ENCODE results near the gene STXBP3.
A peak's percentile ranks its signal among the peaks of the same experiment; 100 is the strongest.

The STXBP3 gene

GRCh38 chr1:108831225-108831624 is 84.8 kb downstream of the STXBP3 start:
- no peak overlapping the region for H3K14ac ChIP-seq (ENCODE audit: low read length in 2 of 2)
- H3K4me2 ChIP-seq (ENCODE audit: low read length, poor library complexity, severe bottlenecking) = no peak overlapping the region
- no peaks in the 10 kb centered on the region for H3K79me1 ChIP-seq (replicated peaks; ENCODE audit: low read length, poor library complexity, severe bottlenecking)
- no peaks in the 10 kb centered on the region for H3K27me3 ChIP-seq (ENCODE audit: control insufficient read depth in 1 of 2, insufficient read depth in 1 of 2, low read length in 2 of 2)
- no peak overlapping the region for H4K91ac ChIP-seq (ENCODE audit: low read length)
- H3K36me3 ChIP-seq (ENCODE audit: control insufficient read depth in 1 of 2, insufficient read depth in 2 of 2, low read depth in 1 of 2, low read length in 2 of 2) = no peaks in the 10 kb centered on the region
- DNase-seq = peak; percentile 93
- no peak overlapping the region for H2AK5ac ChIP-seq (ENCODE audit: low read length, severe bottlenecking)
- H4K8ac ChIP-seq (ENCODE audit: low read length) = no peak overlapping the region
- no peak overlapping the region for H2AFZ ChIP-seq (ENCODE audit: low read depth, low read length)
- H3K4me1 ChIP-seq (ENCODE audit: control insufficient read depth, insufficient read depth, low read depth, low read length) = peaks cover 13% of the 10 kb centered on the region
- H3K9me3 ChIP-seq (ENCODE audit: control insufficient read depth, low read length) = no peaks in the 10 kb centered on the region
- no peak overlapping the region for H2BK120ac ChIP-seq (ENCODE audit: low read depth, low read length)
- H3K23ac ChIP-seq (ENCODE audit: low read length in 2 of 2) = no peak overlapping the region
- H3K4me3 ChIP-seq (ENCODE audit: insufficient read depth in 1 of 2, low read depth in 1 of 2, low read length in 2 of 2) = peak overlapping the region in 1 of 2 experiments; percentile 66
- H2BK5ac ChIP-seq (ENCODE audit: low read depth, low read length, poor library complexity, severe bottlenecking) = no peak overlapping the region
- H3K4ac ChIP-seq (ENCODE audit: low read depth in 1 of 2, low read length in 2 of 2) = no peak overlapping the region
- 0% methylated on average over 1 of the region's 2 CpGs for WGBS
- peak overlapping the region; percentile 50 for H3K27ac ChIP-seq (ENCODE audit: low read length, poor library complexity, severe bottlenecking)
- no peak overlapping the region for H2BK12ac ChIP-seq (ENCODE audit: low read length in 2 of 2)
- peak overlapping the region; percentile 87 for H3K9ac ChIP-seq (ENCODE audit: low read length)
- H3K18ac ChIP-seq (ENCODE audit: low read depth in 1 of 2, low read length in 2 of 2) = no peak overlapping the region
- no peak overlapping the region for H2BK15ac ChIP-seq (ENCODE audit: low read depth, poor library complexity, severe bottlenecking)

DNA sequence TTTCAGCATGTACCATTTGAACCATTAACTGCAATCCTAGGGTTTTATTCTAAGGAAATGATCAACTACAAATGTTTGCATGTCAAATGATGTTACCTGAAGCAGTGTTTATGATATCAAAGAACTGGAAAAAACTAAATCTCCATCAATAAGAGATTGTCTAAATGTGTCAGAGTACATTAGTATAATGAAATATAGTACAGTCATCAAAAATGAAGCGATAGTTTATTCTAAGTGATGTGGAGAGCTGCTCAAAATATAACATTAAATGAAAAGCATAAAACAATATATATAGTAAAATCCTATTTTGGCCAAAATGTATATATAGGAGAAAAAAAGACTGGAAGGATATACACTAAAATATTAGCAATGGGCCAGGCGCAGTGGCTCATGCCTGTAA is 86.5 kb downstream of the STXBP3 start:
- Histone ChIP-seq H2BK15ac (ENCODE audit: low read depth, poor library complexity, severe bottlenecking) (no peak overlapping the region), H2AFZ (ENCODE audit: low read depth, low read length) (no peak overlapping the region), H3K9ac (ENCODE audit: low read length) (no peak overlapping the region), H3K23ac (ENCODE audit: low read length in 2 of 2) (no peak overlapping the region), H3K4ac (ENCODE audit: low read depth in 1 of 2, low read length in 2 of 2) (no peak overlapping the region), H2BK120ac (ENCODE audit: low read depth, low read length) (no peak overlapping the region), H2BK12ac (ENCODE audit: low read length in 2 of 2) (no peak overlapping the region), H3K4me2 (ENCODE audit: low read length, poor library complexity, severe bottlenecking) (no peak overlapping the region), H3K36me3 (ENCODE audit: control insufficient read depth in 1 of 2, insufficient read depth in 2 of 2, low read depth in 1 of 2, low read length in 2 of 2) (no peaks in the 10 kb centered on the region), H4K8ac (ENCODE audit: low read length) (no peak overlapping the region), H2AK5ac (ENCODE audit: low read length, severe bottlenecking) (no peak overlapping the region), H4K91ac (ENCODE audit: low read length) (no peak overlapping the region), H3K27me3 (ENCODE audit: control insufficient read depth in 1 of 2, insufficient read depth in 1 of 2, low read length in 2 of 2) (no peaks in the 10 kb centered on the region), H3K14ac (ENCODE audit: low read length in 2 of 2) (no peak overlapping the region), H3K79me1 (replicated peaks; ENCODE audit: low read length, poor library complexity, severe bottlenecking) (no peaks in the 10 kb centered on the region), H3K4me3 (ENCODE audit: insufficient read depth in 1 of 2, low read depth in 1 of 2, low read length in 2 of 2) (no peak overlapping the region), H3K4me1 (ENCODE audit: control insufficient read depth, insufficient read depth, low read depth, low read length) (peaks cover 13% of the 10 kb centered on the region), H2BK5ac (ENCODE audit: low read depth, low read length, poor library complexity, severe bottlenecking) (no peak overlapping the region), H3K9me3 (ENCODE audit: control insufficient read depth, low read length) (no peaks in the 10 kb centered on the region), H3K18ac (ENCODE audit: low read depth in 1 of 2, low read length in 2 of 2) (no peak overlapping the region), H3K27ac (ENCODE audit: low read length, poor library complexity, severe bottlenecking) (no peak overlapping the region)
- DNase-seq = no peak
- WGBS = 100% methylated on average over 1 of the region's 2 CpGs

GRCh38 chr1:108841703-108842102 is 95.2 kb downstream of the STXBP3 start:
- no peak overlapping the region for H3K23ac ChIP-seq (ENCODE audit: low read length in 2 of 2)
- no peak overlapping the region for H2BK15ac ChIP-seq (ENCODE audit: low read depth, poor library complexity, severe bottlenecking)
- DNase-seq = no peak
- H3K9ac ChIP-seq (ENCODE audit: low read length) = no peak overlapping the region
- no peak overlapping the region for H3K14ac ChIP-seq (ENCODE audit: low read length in 2 of 2)
- no peaks in the 10 kb centered on the region for H3K9me3 ChIP-seq (ENCODE audit: control insufficient read depth, low read length)
- H3K4me3 ChIP-seq (ENCODE audit: insufficient read depth in 1 of 2, low read depth in 1 of 2, low read length in 2 of 2) = no peak overlapping the region
- H3K27me3 ChIP-seq (ENCODE audit: control insufficient read depth in 1 of 2, insufficient read depth in 1 of 2, low read length in 2 of 2) = no peaks in the 10 kb centered on the region
- no peak overlapping the region for H3K27ac ChIP-seq (ENCODE audit: low read length, poor library complexity, severe bottlenecking)
- no peak overlapping the region for H3K4me2 ChIP-seq (ENCODE audit: low read length, poor library complexity, severe bottlenecking)
- H2BK5ac ChIP-seq (ENCODE audit: low read depth, low read length, poor library complexity, severe bottlenecking) = no peak overlapping the region
- H4K8ac ChIP-seq (ENCODE audit: low read length) = no peak overlapping the region
- H3K4ac ChIP-seq (ENCODE audit: low read depth in 1 of 2, low read length in 2 of 2) = no peak overlapping the region
- no peaks in the 10 kb centered on the region for H3K79me1 ChIP-seq (replicated peaks; ENCODE audit: low read length, poor library complexity, severe bottlenecking)
- no peaks in the 10 kb centered on the region for H3K4me1 ChIP-seq (ENCODE audit: control insufficient read depth, insufficient read depth, low read depth, low read length)
- H3K18ac ChIP-seq (ENCODE audit: low read depth in 1 of 2, low read length in 2 of 2) = no peak overlapping the region
- no peak overlapping the region for H4K91ac ChIP-seq (ENCODE audit: low read length)
- no peak overlapping the region for H2AFZ ChIP-seq (ENCODE audit: low read depth, low read length)
- H3K36me3 ChIP-seq (ENCODE audit: control insufficient read depth in 1 of 2, insufficient read depth in 2 of 2, low read depth in 1 of 2, low read length in 2 of 2) = no peaks in the 10 kb centered on the region
- no peak overlapping the region for H2BK120ac ChIP-seq (ENCODE audit: low read depth, low read length)
- 40% methylated on average over 1 of the region's 1 CpG for WGBS
- no peak overlapping the region for H2AK5ac ChIP-seq (ENCODE audit: low read length, severe bottlenecking)
- H2BK12ac ChIP-seq (ENCODE audit: low read length in 2 of 2) = no peak overlapping the region

DNA sequence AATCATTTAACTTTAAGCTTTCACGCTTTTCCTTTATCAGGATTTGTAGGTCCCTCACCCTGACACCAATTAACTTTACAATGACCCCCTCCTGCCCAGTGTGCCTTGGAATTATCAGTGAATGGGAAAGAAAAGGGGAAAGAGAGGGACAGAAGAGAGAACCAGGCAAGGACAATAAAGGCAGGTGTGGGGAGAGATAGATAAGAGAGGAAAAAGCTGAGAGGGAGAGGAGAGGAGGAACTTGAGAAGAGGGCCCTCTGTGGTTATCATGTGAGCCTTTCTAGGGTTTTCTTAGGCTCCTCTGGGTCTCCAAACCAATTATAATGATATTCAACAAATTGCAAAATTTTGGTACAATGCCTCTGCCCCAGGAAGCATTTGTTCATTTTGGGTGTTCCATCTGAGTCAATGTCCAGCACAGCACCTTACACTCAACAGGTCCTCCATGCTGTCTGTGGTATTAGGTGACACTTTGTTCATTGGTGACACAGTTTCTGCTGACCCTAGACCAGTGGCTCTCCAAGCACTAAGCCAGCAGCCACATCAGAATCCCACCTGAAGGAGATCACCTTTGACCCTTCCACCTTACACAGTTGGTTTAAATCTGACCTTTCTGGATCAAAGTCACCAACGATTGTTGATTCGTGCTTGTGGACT is 96.2 kb downstream of the STXBP3 start:
- Histone ChIP-seq H3K18ac (ENCODE audit: low read depth in 1 of 2, low read length in 2 of 2) (no peak overlapping the region), H4K8ac (ENCODE audit: low read length) (no peak overlapping the region), H2BK15ac (ENCODE audit: low read depth, poor library complexity, severe bottlenecking) (no peak overlapping the region), H3K79me1 (replicated peaks; ENCODE audit: low read length, poor library complexity, severe bottlenecking) (no peaks in the 10 kb centered on the region), H3K27ac (ENCODE audit: low read length, poor library complexity, severe bottlenecking) (no peak overlapping the region), H2BK120ac (ENCODE audit: low read depth, low read length) (no peak overlapping the region), H3K4me3 (ENCODE audit: insufficient read depth in 1 of 2, low read depth in 1 of 2, low read length in 2 of 2) (no peak overlapping the region), H3K36me3 (ENCODE audit: control insufficient read depth in 1 of 2, insufficient read depth in 2 of 2, low read depth in 1 of 2, low read length in 2 of 2) (no peaks in the 10 kb centered on the region), H3K9me3 (ENCODE audit: control insufficient read depth, low read length) (no peaks in the 10 kb centered on the region), H3K23ac (ENCODE audit: low read length in 2 of 2) (no peak overlapping the region), H3K27me3 (ENCODE audit: control insufficient read depth in 1 of 2, insufficient read depth in 1 of 2, low read length in 2 of 2) (no peaks in the 10 kb centered on the region), H2AFZ (ENCODE audit: low read depth, low read length) (no peak overlapping the region), H3K9ac (ENCODE audit: low read length) (no peak overlapping the region), H2BK5ac (ENCODE audit: low read depth, low read length, poor library complexity, severe bottlenecking) (no peak overlapping the region), H3K14ac (ENCODE audit: low read length in 2 of 2) (no peak overlapping the region), H4K91ac (ENCODE audit: low read length) (no peak overlapping the region), H2AK5ac (ENCODE audit: low read length, severe bottlenecking) (no peak overlapping the region), H3K4me2 (ENCODE audit: low read length, poor library complexity, severe bottlenecking) (no peak overlapping the region), H2BK12ac (ENCODE audit: low read length in 2 of 2) (no peak overlapping the region), H3K4me1 (ENCODE audit: control insufficient read depth, insufficient read depth, low read depth, low read length) (no peaks in the 10 kb centered on the region), H3K4ac (ENCODE audit: low read depth in 1 of 2, low read length in 2 of 2) (no peak overlapping the region)
- DNase-seq = no peak
- WGBS = 97% methylated on average over 2 of the region's 3 CpGs
